HepG2 (cell line): Measurements from ENCODE around the gene RPS19BP1. TPM values are rescaled to one million over a fixed set of nuclear protein-coding genes. Genes with fewer than 3 reads are reported as not detected.

Experiments
- BCLAF1 ChIP-seq: fragments of 450-650 bp; IDR thresholded peaks from 2 replicates; pipeline ENCODE4 v1.6.1; 2017; ENCODE audit warnings: mild to moderate bottlenecking
- HMGXB3 ChIP-seq: sonication (generic); formaldehyde crosslinking; IDR thresholded peaks from 2 replicates; pipeline ENCODE4 v1.4.0; 2020; ENCODE audit warnings: missing genetic modification reagents, borderline replicate concordance
- KLF12 ChIP-seq: sonication (generic); formaldehyde crosslinking; IDR thresholded peaks from 2 replicates; pipeline ENCODE4 v1.4.0; 2020; ENCODE audit warnings: missing genetic modification reagents, borderline replicate concordance
- KLF15 ChIP-seq: sonication (generic); formaldehyde crosslinking; IDR thresholded peaks from 2 replicates; pipeline ENCODE4 v1.8.1; 2023; ENCODE audit warnings: borderline replicate concordance, mild to moderate bottlenecking, inconsistent platforms, missing genetic modification reagents, mixed read lengths
- MYPOP ChIP-seq: sonication (generic); formaldehyde crosslinking; IDR thresholded peaks from 2 replicates; pipeline ENCODE4 v1.8.1; 2023; ENCODE audit warnings: mild to moderate bottlenecking, moderate library complexity, missing genetic modification reagents
- NR2F6 ChIP-seq, 2 experiments: IDR thresholded peaks; 2 replicates each; pipeline ENCODE4 v1.6.1; 2016; ENCODE audit warnings: antibody characterized with exemption in 1 of 2, mild to moderate bottlenecking in 1 of 2
- PHF8 ChIP-seq: sonication (generic); formaldehyde crosslinking; IDR thresholded peaks from 2 replicates; pipeline ENCODE4 v1.5.0; 2020; ENCODE audit warnings: missing genetic modification reagents
- PRDM10 ChIP-seq: sonication (generic); formaldehyde crosslinking; IDR thresholded peaks from 2 replicates; pipeline ENCODE4 v1.4.0; 2020; ENCODE audit warnings: low read depth, missing genetic modification reagents
- REPIN1 ChIP-seq: sonication (generic); formaldehyde crosslinking; IDR thresholded peaks from 2 replicates; pipeline ENCODE4 v1.8.0; 2022; ENCODE audit warnings: missing genetic modification reagents, low read depth, mild to moderate bottlenecking, borderline replicate concordance
- SETDB1 ChIP-seq: sonication (generic); formaldehyde crosslinking; IDR thresholded peaks from 2 replicates; pipeline ENCODE4 v1.5.1; 2020; ENCODE audit warnings: missing genetic modification reagents, mild to moderate bottlenecking, borderline replicate concordance
- SIN3A ChIP-seq: IDR thresholded peaks from 2 replicates; pipeline ENCODE4 v1.6.1; 2011; ENCODE audit warnings: low read depth, mild to moderate bottlenecking, control low read depth, low read length, borderline replicate concordance
- THAP11 ChIP-seq: IDR thresholded peaks from 2 replicates; pipeline ENCODE4 v1.6.1; 2016; ENCODE audit warnings: missing biosample characterization, missing genetic modification reagents
- ZFP1 ChIP-seq: IDR thresholded peaks from 2 replicates; pipeline ENCODE4 v1.6.1; 2016
- ZNF256 ChIP-seq: sonication (generic); formaldehyde crosslinking; conservative IDR thresholded peaks from 2 replicates; pipeline ENCODE4 v1.4.0; 2020; ENCODE audit warnings: missing genetic modification reagents
- ZNF441 ChIP-seq: sonication (generic); formaldehyde crosslinking; IDR thresholded peaks from 2 replicates; pipeline ENCODE4 v1.7.0; 2021; ENCODE audit warnings: missing genetic modification reagents, borderline replicate concordance
- ZNF660 ChIP-seq: sonication (generic); formaldehyde crosslinking; IDR thresholded peaks from 2 replicates; pipeline ENCODE4 v1.5.1; 2020; ENCODE audit warnings: mild to moderate bottlenecking, low read depth, missing genetic modification reagents, borderline replicate concordance
- polyA plus RNA-seq, 8 experiments: library from polyadenylated mRNA; depleted of rRNA in 3 of 8; stranded (reverse) in 7 of 8; unstranded in 1 of 8; fragments of >200 nt; fragmentation: Illumina TruSeq in 4 of 8; extraction: Trizol in 4 of 8; gene quantifications; 2 replicates each; pipeline versions ENCODE4 v1.2.1 to v1.2.3, GENCODE V29; 2011 to 2016; ENCODE audit warnings: low read depth in 4 of 8, missing spikeins in 1 of 8, mixed read lengths in 1 of 8; ENCODE audit not compliant: insufficient read depth in 1 of 8
- total RNA-seq, 5 experiments: library from RNA; depleted of rRNA; stranded (reverse); fragments of >200 nt; fragmentation: Illumina TruSeq; extraction: Trizol; gene quantifications; 2 replicates each; pipeline ENCODE4 v1.2.3, GENCODE V29; 2016; ENCODE audit warnings: low read depth in 1 of 5

RPS19BP1 gene
- total and polyA plus RNA-seq, 2 of the 13 experiments (the other 11 are each of a cell fraction or from before 2014, with no cell fraction given), result 44.3 to 81.3 TPM

- peak; percentile 10; the same call in 1 of the 2 replicates for TF ChIP-seq HMGXB3
- 0 out of 2 replicates have a peak, but pooled peaks have one; percentile 22 for TF ChIP-seq REPIN1 (CRISPR knock-in tag)
- no peak for TF ChIP-seq ZNF660 (CRISPR knock-in tag)
- peak; percentile 60; the same call in 1 of the 2 replicates for TF ChIP-seq NR2F6 (IDR thresholded peaks at IDR 0.05)
- TF ChIP-seq NR2F6 (CRISPR knock-in tag; IDR thresholded peaks at IDR 0.05), result peak; percentile 71
- TF ChIP-seq KLF12 (CRISPR knock-in tag), result peak; percentile 82; the same call in 1 of the 2 replicates
- TF ChIP-seq ZNF441 (CRISPR knock-in tag), result no peak
- TF ChIP-seq KLF15 (CRISPR knock-in tag), result no peak
- no peak for TF ChIP-seq SETDB1 (CRISPR knock-in tag)
- 0 out of 2 replicates have a peak, but pooled peaks have one; percentile 37 for TF ChIP-seq MYPOP
- peak; percentile 3; the same call in 1 of the 2 replicates for TF ChIP-seq PRDM10 (CRISPR knock-in tag)
- no peak for TF ChIP-seq THAP11 (CRISPR knock-in tag)
- TF ChIP-seq PHF8 (CRISPR knock-in tag), result 0 out of 2 replicates have a peak, but pooled peaks have one; percentile 17
- no peak for TF ChIP-seq BCLAF1
- no peak for TF ChIP-seq ZFP1 (CRISPR knock-in tag)
- 0 out of 2 replicates have a peak, but pooled peaks have one; percentile 7 for TF ChIP-seq SIN3A
- TF ChIP-seq ZNF256 (CRISPR knock-in tag), result no peak
Observed at GRCh38 chr22:39534092-39534506, 1.6 kb upstream of the RPS19BP1 start (continued).
